ENCODE data around the gene GPATCH11. TPM values are rescaled to one million over a fixed set of nuclear protein-coding genes. Genes with fewer than 3 reads are reported as not detected.

GPATCH11 gene
- total RNA-seq, 1 experiment from 2014 or later, result 5.5 TPM

GRCh38 chr2:37084797-37085196 is 479 bp downstream of the GPATCH11 start:
- no peak for DNase-seq
- BruUV-seq (replicated peaks), result TSS peak; percentile 37
- peak overlapping the region; percentile 72 for H3K4me3 ChIP-seq
- ChIA-PET CTCF (no interaction called here), POLR2A (ENCODE audit: unreplicated experiment) (no interaction called here)
- H3K9me2 ChIP-seq (ENCODE audit: insufficient read depth), result no peaks in the 10 kb centered on the region
- peaks cover 22% of the 10 kb centered on the region for H3K79me2 ChIP-seq (ENCODE audit: low read depth)
- peaks cover 24% of the 10 kb centered on the region for H3K4me1 ChIP-seq (replicated peaks; ENCODE audit: insufficient read depth)
- no peaks in the 10 kb centered on the region for H3K36me3 ChIP-seq (ENCODE audit: low read depth)
- TF ChIP-seq CTCF (conservative IDR thresholded peaks at IDR 0.05) (no peak), EZH2 (IDR thresholded peaks at IDR 0.05; ENCODE audit: low read depth) (no peak)
- H4K20me1 ChIP-seq (ENCODE audit: insufficient read depth), result 0 out of 2 replicates have a peak, but pooled peaks cover 4% of the 10 kb centered on the region
- peak overlapping the region; percentile 94 for H2AFZ ChIP-seq
- H3K4me2 ChIP-seq, result peak overlapping the region; percentile 97
- H3F3A ChIP-seq (ENCODE audit: insufficient read depth, low read depth), result peaks cover 19% of the 10 kb centered on the region; the same call in 1 of the 2 replicates
- H3K27me3 ChIP-seq (ENCODE audit: insufficient read depth, low read depth), result no peaks in the 10 kb centered on the region
- intact Hi-C loops (cut with micrococcal nuclease; ENCODE audit: unreplicated experiment), result no loop called here
- H3K27ac ChIP-seq, result no peak overlapping the region
- no peaks in the 10 kb centered on the region for H3K9me3 ChIP-seq (ENCODE audit: insufficient read depth, low read depth)

- intact Hi-C loops (cut with micrococcal nuclease; ENCODE audit: unreplicated experiment), result no loop called here
- H4K20me1 ChIP-seq (ENCODE audit: insufficient read depth), result no peaks in the 10 kb centered on the region
- ChIA-PET CTCF (no interaction called here), POLR2A (ENCODE audit: unreplicated experiment) (no interaction called here)
- H3K4me2 ChIP-seq, result peak overlapping the region; percentile 97
- no TSS peak for BruUV-seq (replicated peaks)
- peak overlapping the region; percentile 72; the same call in 1 of the 2 replicates for H3K4me3 ChIP-seq
- H3K27me3 ChIP-seq (ENCODE audit: insufficient read depth, low read depth), result no peaks in the 10 kb centered on the region
- TF ChIP-seq EZH2 (IDR thresholded peaks at IDR 0.05; ENCODE audit: low read depth), result no peak
- no peak for TF ChIP-seq CTCF (conservative IDR thresholded peaks at IDR 0.05)
- peaks cover 24% of the 10 kb centered on the region for H3K4me1 ChIP-seq (replicated peaks; ENCODE audit: insufficient read depth)
- H3K79me2 ChIP-seq (ENCODE audit: low read depth), result peaks cover 22% of the 10 kb centered on the region
- peak in 1 of 2 experiments; percentile 93 for DNase-seq
- peaks cover 19% of the 10 kb centered on the region; the same call in 1 of the 2 replicates for H3F3A ChIP-seq (ENCODE audit: insufficient read depth, low read depth)
- no peaks in the 10 kb centered on the region for H3K9me2 ChIP-seq (ENCODE audit: insufficient read depth)
- peak overlapping the region; percentile 94 for H2AFZ ChIP-seq
- no peaks in the 10 kb centered on the region for H3K36me3 ChIP-seq (ENCODE audit: low read depth)
- no peaks in the 10 kb centered on the region for H3K9me3 ChIP-seq (ENCODE audit: insufficient read depth, low read depth)
- H3K27ac ChIP-seq, result peak overlapping the region; percentile 40
These were observed 1.4 kb downstream of the GPATCH11 start for GRCh38 chr2:37085731-37086147.

- H3K4me3 ChIP-seq, result no peak overlapping the region
- TF ChIP-seq CTCF (conservative IDR thresholded peaks at IDR 0.05), result no peak
- TF ChIP-seq EZH2 (IDR thresholded peaks at IDR 0.05; ENCODE audit: low read depth), result no peak
- H3K9me2 ChIP-seq (ENCODE audit: insufficient read depth), result no peaks in the 10 kb centered on the region
- no peaks in the 10 kb centered on the region for H3K9me3 ChIP-seq (ENCODE audit: insufficient read depth, low read depth)
- ChIA-PET CTCF (no interaction called here), POLR2A (ENCODE audit: unreplicated experiment) (no interaction called here)
- H3F3A ChIP-seq (ENCODE audit: insufficient read depth, low read depth), result peaks cover 13% of the 10 kb centered on the region; the same call in 1 of the 2 replicates
- no peak for DNase-seq
- no peak overlapping the region for H3K27ac ChIP-seq
- 0 out of 2 replicates have a peak, but pooled peaks cover 7% of the 10 kb centered on the region for H3K79me2 ChIP-seq (ENCODE audit: low read depth)
- peaks cover 13% of the 10 kb centered on the region for H3K4me1 ChIP-seq (replicated peaks; ENCODE audit: insufficient read depth)
- no peaks in the 10 kb centered on the region for H3K27me3 ChIP-seq (ENCODE audit: insufficient read depth, low read depth)
- no peaks in the 10 kb centered on the region for H4K20me1 ChIP-seq (ENCODE audit: insufficient read depth)
- 0 out of 2 replicates have a peak, but pooled peaks cover 3% of the 10 kb centered on the region for H3K36me3 ChIP-seq (ENCODE audit: low read depth)
- no peak overlapping the region for H2AFZ ChIP-seq
- H3K4me2 ChIP-seq, result no peak overlapping the region
- intact Hi-C loops (cut with micrococcal nuclease; ENCODE audit: unreplicated experiment), result no loop called here
- BruUV-seq (replicated peaks), result no TSS peak
These were observed 5.7 kb downstream of the GPATCH11 start for GRCh38 chr2:37090019-37090477.
